HUES6 (cell line): Measurements from ENCODE around the gene SIVA1.

Experiments
- H3K27ac ChIP-seq: 2 replicates; pipeline ENCODE4 v1.7.0; 2013; ENCODE audit warnings: low read depth, mild to moderate bottlenecking, low read length, inconsistent platforms
- H3K27me3 ChIP-seq: 2 replicates; pipeline ENCODE4 v1.6.1; 2013; ENCODE audit warnings: low read length; ENCODE audit not compliant: control insufficient read depth, insufficient read depth
- H3K36me3 ChIP-seq: 2 replicates; pipeline ENCODE4 v1.6.1; 2013; ENCODE audit warnings: low read length; ENCODE audit not compliant: control insufficient read depth, insufficient read depth
- H3K4me1 ChIP-seq: 2 replicates; pipeline ENCODE4 v1.6.1; 2013; ENCODE audit warnings: low read length; ENCODE audit not compliant: control insufficient read depth, insufficient read depth
- H3K4me3 ChIP-seq: 2 replicates; pipeline ENCODE4 v1.5.1; 2013; ENCODE audit warnings: low read depth, low read length
- H3K9ac ChIP-seq: one replicate; pipeline ENCODE4 v1.6.1; 2013; ENCODE audit warnings: mild to moderate bottlenecking, low read length
- H3K9me3 ChIP-seq: 2 replicates; pipeline ENCODE4 v1.6.1; 2013; ENCODE audit warnings: low read depth, low read length; ENCODE audit not compliant: control insufficient read depth, insufficient read depth

Gene SIVA1

GRCh38 chr14:104730487-104730886, 22.5 kb upstream of the SIVA1 start:
- Histone ChIP-seq H3K4me3 (no peak overlapping the region), H3K27me3 (peaks cover 8% of the 10 kb centered on the region; the same call in 1 of the 2 replicates), H3K4me1 (no peaks in the 10 kb centered on the region; the same call in 1 of the 2 replicates), H3K27ac (no peak overlapping the region), H3K36me3 (no peaks in the 10 kb centered on the region), H3K9ac (no peak overlapping the region), H3K9me3 (no peaks in the 10 kb centered on the region)

- H3K9ac ChIP-seq, result no peak overlapping the region
- no peaks in the 10 kb centered on the region for H3K36me3 ChIP-seq
- peaks cover 8% of the 10 kb centered on the region; the same call in 1 of the 2 replicates for H3K27me3 ChIP-seq
- H3K4me1 ChIP-seq, result peaks cover 4% of the 10 kb centered on the region; the same call in 1 of the 2 replicates
- H3K27ac ChIP-seq, result no peak overlapping the region
- no peak overlapping the region for H3K4me3 ChIP-seq
- no peaks in the 10 kb centered on the region for H3K9me3 ChIP-seq
These were observed 21.3 kb upstream of the SIVA1 start for GRCh38 chr14:104731320-104732294.

DNA sequence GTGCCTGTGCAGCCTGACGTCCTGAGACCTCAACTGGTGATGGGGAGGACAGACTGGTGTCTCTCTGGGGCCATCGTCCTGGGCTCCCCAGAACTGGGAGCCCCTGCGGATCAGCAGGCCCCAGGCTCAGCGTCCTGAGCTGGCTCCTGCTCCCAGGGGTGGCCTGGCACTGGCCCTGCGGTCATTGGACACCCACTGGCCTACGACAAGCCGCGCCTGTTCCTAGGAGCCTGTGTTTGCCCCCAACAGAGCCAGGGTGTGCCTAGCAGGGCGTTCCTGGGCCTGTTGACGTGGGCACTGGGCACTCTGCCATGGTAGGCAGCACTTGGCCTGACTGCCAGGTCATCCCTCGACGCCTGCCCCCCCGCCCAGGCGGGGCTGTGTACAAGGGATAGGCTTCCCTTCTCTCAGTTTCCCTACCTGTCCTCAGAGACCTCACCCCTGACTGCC, 20.6 kb upstream of the SIVA1 start:
- Histone ChIP-seq H3K9ac (no peak overlapping the region), H3K27ac (no peak overlapping the region), H3K4me3 (no peak overlapping the region), H3K36me3 (no peaks in the 10 kb centered on the region), H3K27me3 (peaks cover 8% of the 10 kb centered on the region; the same call in 1 of the 2 replicates), H3K9me3 (no peaks in the 10 kb centered on the region), H3K4me1 (peaks cover 4% of the 10 kb centered on the region; the same call in 1 of the 2 replicates)

DNA sequence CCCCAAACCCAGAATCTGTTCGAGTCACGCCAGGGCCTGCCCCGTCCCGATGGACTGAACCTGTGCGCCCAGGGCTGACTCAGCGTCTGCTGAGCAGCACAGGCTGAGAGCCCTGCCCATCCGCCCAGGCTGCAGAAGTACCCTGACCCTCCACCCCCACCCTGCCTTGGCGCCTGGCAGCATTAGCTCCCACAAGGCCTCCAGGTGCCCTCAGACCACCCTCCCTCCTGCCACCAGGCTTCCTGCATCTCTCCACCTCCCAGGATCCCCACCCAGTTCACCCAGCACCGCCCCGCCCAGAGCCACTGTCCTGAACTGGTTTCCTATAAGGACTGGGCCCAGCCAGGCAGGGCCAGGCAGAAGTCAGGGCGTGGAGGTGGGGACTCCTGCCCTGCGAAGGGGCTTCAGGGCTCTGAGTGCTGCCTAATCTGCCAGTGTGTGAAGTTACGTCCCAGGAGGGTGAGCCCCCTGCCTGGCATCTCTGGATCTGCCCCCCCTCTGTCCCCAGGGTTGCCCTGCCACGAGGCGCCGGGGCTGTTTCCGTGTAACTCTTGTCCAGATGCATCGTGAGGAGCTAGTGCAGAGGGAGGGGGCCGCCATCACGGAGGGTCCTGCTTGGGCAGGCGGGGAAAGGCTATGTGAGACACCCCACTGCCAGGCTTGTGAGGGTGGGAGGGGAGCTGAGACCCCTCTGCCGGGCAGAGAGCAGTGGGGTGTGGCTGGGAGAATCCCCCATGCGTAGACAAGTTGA, 19.8 kb upstream of the SIVA1 start:
- Histone ChIP-seq H3K36me3 (no peaks in the 10 kb centered on the region), H3K4me1 (peaks cover 4% of the 10 kb centered on the region; the same call in 1 of the 2 replicates), H3K9ac (no peak overlapping the region), H3K27ac (no peak overlapping the region), H3K27me3 (peaks cover 6% of the 10 kb centered on the region; the same call in 1 of the 2 replicates), H3K4me3 (no peak overlapping the region), H3K9me3 (no peaks in the 10 kb centered on the region)

DNA sequence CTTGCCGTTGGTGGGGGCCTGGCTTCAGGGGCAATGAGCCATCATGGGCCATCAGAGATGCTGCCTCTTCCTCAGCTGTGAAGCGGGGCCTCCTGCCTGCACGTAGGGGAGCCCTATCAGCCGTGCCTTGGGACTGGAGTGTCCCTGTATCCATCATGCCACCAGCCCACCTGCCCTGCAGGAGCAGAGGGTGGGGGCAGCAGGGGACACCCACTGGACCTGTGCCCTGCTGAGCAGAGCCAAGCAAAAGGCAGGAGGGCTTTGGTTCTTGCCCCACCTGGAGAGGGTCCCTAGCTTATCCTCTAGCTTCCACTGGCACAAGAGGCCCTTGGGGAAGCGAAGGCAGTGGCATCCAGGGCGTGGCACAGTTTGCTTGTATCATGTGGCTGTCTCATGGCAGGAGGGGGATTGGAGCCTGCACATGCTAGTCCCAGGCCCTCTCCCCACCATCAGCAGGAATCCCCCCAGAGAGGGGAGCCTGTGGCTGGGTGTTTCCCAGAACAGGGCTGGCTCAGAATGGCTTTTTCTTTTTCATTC, 18.8 kb upstream of the SIVA1 start:
- Histone ChIP-seq H3K9ac (no peak overlapping the region), H3K27me3 (0 out of 2 replicates have a peak, but pooled peaks cover 2% of the 10 kb centered on the region), H3K36me3 (no peaks in the 10 kb centered on the region), H3K9me3 (no peaks in the 10 kb centered on the region), H3K4me3 (no peak overlapping the region), H3K4me1 (peaks cover 4% of the 10 kb centered on the region; the same call in 1 of the 2 replicates), H3K27ac (no peak overlapping the region)

DNA sequence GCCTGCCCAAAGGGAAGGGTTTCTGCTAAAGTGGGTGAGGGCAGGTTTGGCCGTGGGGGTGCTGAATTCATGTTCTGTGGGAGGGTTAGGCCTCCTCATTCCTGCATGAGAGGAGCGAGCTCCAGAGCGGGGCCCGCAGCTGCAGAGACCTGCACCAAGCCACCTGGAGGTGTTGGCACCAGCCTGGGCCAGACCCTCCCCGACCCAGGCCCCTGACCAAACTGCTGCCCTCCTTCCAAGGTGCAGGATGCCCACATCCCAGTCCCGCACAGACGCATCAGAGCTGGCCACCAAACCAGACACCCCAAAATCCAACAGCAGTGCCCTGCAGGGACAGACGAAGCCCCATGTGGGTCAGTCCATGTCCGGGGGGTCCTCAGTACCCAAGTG, 18.4 kb upstream of the SIVA1 start:
- no peaks in the 10 kb centered on the region for H3K36me3 ChIP-seq
- H3K4me3 ChIP-seq, result no peak overlapping the region
- H3K9ac ChIP-seq, result no peak overlapping the region
- H3K9me3 ChIP-seq, result no peaks in the 10 kb centered on the region
- no peak overlapping the region for H3K27ac ChIP-seq
- H3K4me1 ChIP-seq, result peaks cover 4% of the 10 kb centered on the region; the same call in 1 of the 2 replicates
- 0 out of 2 replicates have a peak, but pooled peaks cover 2% of the 10 kb centered on the region for H3K27me3 ChIP-seq

DNA sequence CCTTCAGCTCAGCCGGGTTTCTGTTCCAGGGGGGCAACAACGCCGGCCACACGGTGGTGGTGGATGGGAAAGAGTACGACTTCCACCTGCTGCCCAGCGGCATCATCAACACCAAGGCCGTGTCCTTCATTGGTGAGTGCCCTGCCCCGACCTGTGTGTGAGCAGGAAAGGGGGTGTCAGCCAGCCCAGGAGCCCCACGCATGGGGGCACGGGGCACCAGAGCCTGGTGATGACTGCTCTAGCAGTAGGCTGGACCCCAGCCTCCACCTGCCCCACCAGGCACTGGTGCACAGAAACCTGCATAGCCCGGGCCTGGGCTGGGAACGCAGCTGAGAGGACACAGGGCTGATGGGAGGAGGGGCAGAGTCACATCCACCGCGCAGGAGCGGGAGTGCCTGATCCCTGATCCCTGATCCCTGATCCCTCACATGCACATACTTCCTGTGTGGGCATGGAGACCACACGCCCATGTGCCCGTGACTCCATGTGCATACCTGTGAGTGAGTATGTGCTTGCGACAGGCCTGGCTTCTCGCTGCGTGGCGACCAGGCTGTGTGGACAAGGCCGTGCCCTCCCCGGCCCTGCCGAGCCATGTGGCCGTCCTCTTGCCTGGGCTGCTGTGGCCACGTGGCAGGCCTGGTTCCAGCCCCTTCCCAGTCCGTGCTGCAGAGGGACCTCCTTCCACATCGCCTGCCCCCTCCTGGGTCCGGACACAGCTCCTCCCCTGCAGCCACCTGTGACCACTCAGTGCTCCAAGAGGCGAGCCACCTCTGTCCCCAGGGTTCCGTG, 17.8 kb upstream of the SIVA1 start:
- Histone ChIP-seq H3K9ac (no peak overlapping the region), H3K9me3 (no peaks in the 10 kb centered on the region), H3K4me1 (peaks cover 4% of the 10 kb centered on the region; the same call in 1 of the 2 replicates), H3K4me3 (no peak overlapping the region), H3K27me3 (0 out of 2 replicates have a peak, but pooled peaks cover 2% of the 10 kb centered on the region), H3K36me3 (peaks cover 4% of the 10 kb centered on the region; the same call in 1 of the 2 replicates), H3K27ac (no peak overlapping the region)

- no peak overlapping the region for H3K9ac ChIP-seq
- 0 out of 2 replicates have a peak, but pooled peaks cover 2% of the 10 kb centered on the region for H3K27me3 ChIP-seq
- no peaks in the 10 kb centered on the region for H3K9me3 ChIP-seq
- H3K36me3 ChIP-seq, result peaks cover 6% of the 10 kb centered on the region; the same call in 1 of the 2 replicates
- H3K4me3 ChIP-seq, result no peak overlapping the region
- no peak overlapping the region for H3K27ac ChIP-seq
- H3K4me1 ChIP-seq, result peaks cover 4% of the 10 kb centered on the region; the same call in 1 of the 2 replicates
These were observed 16.9 kb upstream of the SIVA1 start for GRCh38 chr14:104735830-104736642.

GRCh38 chr14:104738375-104739019, 14.4 kb upstream of the SIVA1 start:
- H3K4me3 ChIP-seq, result no peak overlapping the region
- peaks cover 6% of the 10 kb centered on the region for H3K36me3 ChIP-seq
- H3K9me3 ChIP-seq, result no peaks in the 10 kb centered on the region
- no peak overlapping the region for H3K27ac ChIP-seq
- H3K27me3 ChIP-seq, result 0 out of 2 replicates have a peak, but pooled peaks cover 2% of the 10 kb centered on the region
- H3K4me1 ChIP-seq, result peaks cover 4% of the 10 kb centered on the region; the same call in 1 of the 2 replicates
- H3K9ac ChIP-seq, result no peak overlapping the region
